ENCODE measurements around the gene CEACAM19. TPM values are rescaled to one million over a fixed set of nuclear protein-coding genes. Genes with fewer than 3 reads are reported as not detected.

Gene CEACAM19
- total and polyA plus RNA-seq, 9 of the 15 experiments (the other 6 are each of a cell fraction or from before 2014, with no cell fraction given): 0.15 to 0.30 (median 0.23) TPM; not detected in 5

DNA sequence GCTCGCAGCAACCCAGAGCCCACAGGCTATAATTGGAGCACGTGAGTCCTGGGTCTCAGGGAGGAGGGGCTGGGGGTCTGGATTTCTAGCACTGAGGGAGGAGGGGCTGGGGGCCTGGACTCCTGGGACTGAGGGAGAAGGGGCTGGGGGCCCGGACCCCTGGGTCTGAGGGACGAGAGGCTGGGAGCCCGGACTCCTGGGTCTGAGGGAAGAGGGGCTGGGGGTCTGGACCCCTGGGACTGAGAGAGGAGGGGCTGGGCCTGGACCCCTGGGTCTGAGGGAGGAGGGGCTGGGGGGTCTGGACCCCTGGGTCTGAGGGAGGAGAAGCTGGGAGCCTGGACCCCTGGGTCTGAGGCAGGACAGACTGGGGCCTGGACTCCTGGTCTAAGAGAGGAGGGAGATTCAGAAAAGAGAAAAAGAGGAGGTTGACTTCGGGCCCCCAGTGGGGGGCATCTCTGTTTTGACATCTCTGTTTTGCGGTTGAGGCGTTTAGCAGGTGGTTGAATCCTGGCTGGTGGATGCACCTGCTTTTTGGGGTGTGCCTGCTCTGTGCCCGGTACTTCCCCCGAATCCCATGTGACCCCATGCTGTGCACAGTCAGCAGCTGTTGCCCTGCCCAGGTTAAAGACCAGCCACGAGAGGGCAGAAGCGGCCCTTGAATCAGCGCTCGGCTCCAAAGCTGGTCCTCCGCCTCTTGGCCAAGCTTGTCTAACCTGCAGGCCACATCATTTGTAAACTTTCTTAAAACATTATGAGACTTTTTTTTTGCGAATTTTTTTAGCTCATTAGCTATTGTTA lies 17.1 kb upstream of the CEACAM19 start (continued):
- TF ChIP-seq, protein P1, sequence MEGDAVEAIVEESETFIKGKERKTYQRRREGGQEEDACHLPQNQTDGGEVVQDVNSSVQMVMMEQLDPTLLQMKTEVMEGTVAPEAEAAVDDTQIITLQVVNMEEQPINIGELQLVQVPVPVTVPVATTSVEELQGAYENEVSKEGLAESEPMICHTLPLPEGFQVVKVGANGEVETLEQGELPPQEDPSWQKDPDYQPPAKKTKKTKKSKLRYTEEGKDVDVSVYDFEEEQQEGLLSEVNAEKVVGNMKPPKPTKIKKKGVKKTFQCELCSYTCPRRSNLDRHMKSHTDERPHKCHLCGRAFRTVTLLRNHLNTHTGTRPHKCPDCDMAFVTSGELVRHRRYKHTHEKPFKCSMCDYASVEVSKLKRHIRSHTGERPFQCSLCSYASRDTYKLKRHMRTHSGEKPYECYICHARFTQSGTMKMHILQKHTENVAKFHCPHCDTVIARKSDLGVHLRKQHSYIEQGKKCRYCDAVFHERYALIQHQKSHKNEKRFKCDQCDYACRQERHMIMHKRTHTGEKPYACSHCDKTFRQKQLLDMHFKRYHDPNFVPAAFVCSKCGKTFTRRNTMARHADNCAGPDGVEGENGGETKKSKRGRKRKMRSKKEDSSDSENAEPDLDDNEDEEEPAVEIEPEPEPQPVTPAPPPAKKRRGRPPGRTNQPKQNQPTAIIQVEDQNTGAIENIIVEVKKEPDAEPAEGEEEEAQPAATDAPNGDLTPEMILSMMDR (IDR thresholded peaks at IDR 0.05 in 2 of 3, conservative IDR thresholded peaks at IDR 0.05 in 1 of 3; ENCODE audit: insufficient read depth in 2 of 3, low read depth in 1 of 3, low read length in 3 of 3): peak; percentile 78 to 83 (median 79)
- TF ChIP-seq, protein P2, sequence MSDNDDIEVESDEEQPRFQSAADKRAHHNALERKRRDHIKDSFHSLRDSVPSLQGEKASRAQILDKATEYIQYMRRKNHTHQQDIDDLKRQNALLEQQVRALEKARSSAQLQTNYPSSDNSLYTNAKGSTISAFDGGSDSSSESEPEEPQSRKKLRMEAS (CRISPR knock-in tag; IDR thresholded peaks at IDR 0.05): 0 out of 2 replicates have a peak, but pooled peaks have one; percentile 33

DNA sequence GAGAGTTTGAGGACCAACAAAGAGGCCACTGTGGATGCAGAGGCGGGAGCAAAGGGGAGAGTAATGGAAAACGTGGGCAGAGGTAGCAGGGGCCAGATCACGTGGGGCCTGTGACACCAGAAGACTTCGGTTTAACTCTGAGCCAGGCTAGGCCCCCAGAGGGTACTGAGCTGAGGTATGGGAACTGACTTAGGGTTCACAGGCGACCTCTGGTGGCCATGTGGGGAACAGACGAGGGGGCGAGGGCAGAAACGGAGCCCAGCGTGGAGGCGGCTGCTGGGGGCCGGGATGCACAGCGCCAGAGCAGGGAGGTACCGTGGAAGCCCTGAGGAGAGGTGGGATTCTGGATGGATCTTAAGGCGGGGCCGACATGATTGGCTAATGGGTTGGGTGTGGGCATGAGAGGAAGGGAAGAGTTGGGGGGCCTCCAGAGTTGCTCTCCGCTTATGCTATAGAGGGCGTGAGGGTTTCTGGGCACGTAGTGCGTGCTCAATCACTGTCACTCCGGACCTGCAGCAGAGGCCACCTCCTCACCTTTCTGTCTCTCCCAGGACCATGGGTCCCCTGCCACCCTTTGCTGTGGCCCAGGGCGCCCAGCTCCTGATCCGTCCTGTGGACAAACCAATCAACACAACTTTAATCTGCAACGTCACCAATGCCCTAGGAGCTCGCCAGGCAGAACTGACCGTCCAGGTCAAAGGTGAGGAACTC lies 13.9 kb upstream of the CEACAM19 start:
- peak; percentile 76 to 78 (median 77) for DNase-seq (ENCODE audit: extremely low read depth in 1 of 4, low spot score in 3 of 4)
- peaks cover 28% of the 10 kb centered on the region; the same call in 2 of the 3 replicates for H3K36me3 ChIP-seq (ENCODE audit: control insufficient read depth, insufficient read depth, low read length)
- peaks cover 0 to 9% of the 10 kb centered on the region in 2 experiments; a peak in 4 of 5 replicates for H3K4me1 ChIP-seq (replicated peaks in 1 of 2; ENCODE audit: control insufficient read depth in 2 of 2, insufficient read depth in 2 of 2, low read length in 2 of 2)
- no peak for TF ChIP-seq CCNT2 (IDR thresholded peaks at IDR 0.05; ENCODE audit: borderline replicate concordance, extremely low read depth, insufficient read length, low read depth, low read length)
- TF ChIP-seq ARID2 (IDR thresholded peaks at IDR 0.05): no peak
- TF ChIP-seq TAF9B (IDR thresholded peaks at IDR 0.05; ENCODE audit: partially characterized antibody): no peak
- peak; percentile 68 for TF ChIP-seq USF2 (CRISPR knock-in tag; IDR thresholded peaks at IDR 0.05)
- no peak for TF ChIP-seq NFIC (IDR thresholded peaks at IDR 0.05)
- TF ChIP-seq ZFP1 (CRISPR knock-in tag; IDR thresholded peaks at IDR 0.05): no peak
- 0 out of 2 replicates have a peak, but pooled peaks have one; percentile 49 for TF ChIP-seq CTBP1 (IDR thresholded peaks at IDR 0.05; ENCODE audit: borderline replicate concordance)
- no peak for TF ChIP-seq ZNF274 (IDR thresholded peaks at IDR 0.05; ENCODE audit: borderline replicate concordance, low read depth, low read length)
- no peak for TF ChIP-seq ZBTB17 (CRISPR knock-in tag; IDR thresholded peaks at IDR 0.05)
- TF ChIP-seq, protein P3, sequence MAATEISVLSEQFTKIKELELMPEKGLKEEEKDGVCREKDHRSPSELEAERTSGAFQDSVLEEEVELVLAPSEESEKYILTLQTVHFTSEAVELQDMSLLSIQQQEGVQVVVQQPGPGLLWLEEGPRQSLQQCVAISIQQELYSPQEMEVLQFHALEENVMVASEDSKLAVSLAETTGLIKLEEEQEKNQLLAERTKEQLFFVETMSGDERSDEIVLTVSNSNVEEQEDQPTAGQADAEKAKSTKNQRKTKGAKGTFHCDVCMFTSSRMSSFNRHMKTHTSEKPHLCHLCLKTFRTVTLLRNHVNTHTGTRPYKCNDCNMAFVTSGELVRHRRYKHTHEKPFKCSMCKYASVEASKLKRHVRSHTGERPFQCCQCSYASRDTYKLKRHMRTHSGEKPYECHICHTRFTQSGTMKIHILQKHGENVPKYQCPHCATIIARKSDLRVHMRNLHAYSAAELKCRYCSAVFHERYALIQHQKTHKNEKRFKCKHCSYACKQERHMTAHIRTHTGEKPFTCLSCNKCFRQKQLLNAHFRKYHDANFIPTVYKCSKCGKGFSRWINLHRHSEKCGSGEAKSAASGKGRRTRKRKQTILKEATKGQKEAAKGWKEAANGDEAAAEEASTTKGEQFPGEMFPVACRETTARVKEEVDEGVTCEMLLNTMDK (IDR thresholded peaks at IDR 0.05; ENCODE audit: borderline replicate concordance, insufficient read depth, low read depth, low read length, poor library complexity, severe bottlenecking): peak; percentile 20
- TF ChIP-seq KHSRP (IDR thresholded peaks at IDR 0.05): no peak

More for the DNA sequence above, 13.9 kb upstream of the CEACAM19 start:
- ChIA-PET CTCF (ENCODE audit: low intra/inter-chr PET ratio) (interaction anchor here (0.6 to 2.5 kb wide), 9 partner anchors 24 to 1416 kb away, joined by 3 to 14 read pairs (median 3); partner anchors contain the start of gene CBLC), POLR2A (interaction anchor here (0.7 to 1.0 kb wide), 3 partner anchors 8 to 83 kb away, joined by 3 to 5 read pairs (median 3); no protein-coding TSS in a partner anchor)
- in situ Hi-C loops (cut with MboI): loop anchor here (5.0 kb wide), 1 partner anchor 85 kb away; no protein-coding TSS in a partner anchor
- no TSS peak for BruUV-seq (replicated peaks)
- peak; percentile 72 for FAIRE-seq
- Histone ChIP-seq H2AFZ (ENCODE audit: low read depth, low read length) (no peak overlapping the region), H3K27ac (ENCODE audit: extremely low read depth, low read depth, low read length) (no peak overlapping the region), H3K4me3 (no peak overlapping the region), H3K27me3 (ENCODE audit: control insufficient read depth in 2 of 2, insufficient read depth in 2 of 2, low read length in 2 of 2) (no peaks in the 10 kb centered on the region), H3K9me3 (replicated peaks; ENCODE audit: control insufficient read depth, insufficient read depth, low read depth, low read length) (no peaks in the 10 kb centered on the region), H3K4me2 (ENCODE audit: insufficient read depth, low read length) (no peak overlapping the region), H3K9ac (ENCODE audit: insufficient read depth in 1 of 2, low read depth in 2 of 2, low read length in 2 of 2) (no peak overlapping the region), H3K79me2 (ENCODE audit: control insufficient read depth, insufficient read depth, low read length) (no peaks in the 10 kb centered on the region), H3K9me1 (ENCODE audit: control insufficient read depth, insufficient read depth, low read length) (no peaks in the 10 kb centered on the region), H4K20me1 (replicated peaks; ENCODE audit: control insufficient read depth, insufficient read depth, low read length) (no peaks in the 10 kb centered on the region)
- peak; percentile 91 for ATAC-seq
- intact Hi-C loops (cut with micrococcal nuclease): loop anchor here (1.0 to 2.0 kb wide), 2 partner anchors 69 to 80 kb away; no protein-coding TSS in a partner anchor
- 17% methylated on average over 21 of the region's 25 CpGs for WGBS (ENCODE audit: insufficient coverage, low coverage, missing lambda C conversion rate)
